Mesenteric fat pad (tissue), 1 donor: ENCODE data around the gene BARHL1. TPM values are rescaled to one million over a fixed set of nuclear protein-coding genes. Genes with fewer than 3 reads are reported as not detected.

Experiments used
- DNase-seq: peaks from one replicate; pipeline ENCODE4 v3.0.0-alpha.2; 2020; ENCODE audit warnings: low spot score
- total RNA-seq: library from RNA; stranded (reverse); fragmentation: NEBNext Ultra II Directional; extraction: Animal tissue kit (Norgen Biotek cat#: 25700); gene quantifications from one replicate; pipeline ENCODE4 v1.2.1, GENCODE V29; 2021
- donor health status: DM: yes; HTN: yes; CAD: no.

The BARHL1 gene
- total RNA-seq, 1 donor from 2014 or later, result not detected

- DNase-seq, result no peak
Observed at GRCh38 chr9:132610661-132611060, 28.3 kb downstream of the BARHL1 start.

GRCh38 chr9:132614324-132614723 lies 31.9 kb downstream of the BARHL1 start:
- DNase-seq, result no peak

- no peak for DNase-seq
Observed at GRCh38 chr9:132615774-132616173, 33.4 kb downstream of the BARHL1 start.

- DNase-seq, result no peak
Observed at GRCh38 chr9:132616725-132617124, 34.3 kb downstream of the BARHL1 start.

- no peak for DNase-seq
Observed at GRCh38 chr9:132622159-132622558, 39.8 kb downstream of the BARHL1 start.

GRCh38 chr9:132626285-132626684 lies 43.9 kb downstream of the BARHL1 start:
- DNase-seq, result no peak

GRCh38 chr9:132627106-132627505 lies 44.7 kb downstream of the BARHL1 start:
- no peak for DNase-seq

- DNase-seq, result no peak
Observed at GRCh38 chr9:132627594-132627993, 45.2 kb downstream of the BARHL1 start.

GRCh38 chr9:132628746-132629145 lies 46.3 kb downstream of the BARHL1 start:
- no peak for DNase-seq

- no peak for DNase-seq
Observed at GRCh38 chr9:132630116-132630515, 47.7 kb downstream of the BARHL1 start.

- DNase-seq, result no peak
Observed at GRCh38 chr9:132630811-132631210, 48.4 kb downstream of the BARHL1 start.

GRCh38 chr9:132631280-132631679 lies 48.9 kb downstream of the BARHL1 start:
- no peak for DNase-seq

- DNase-seq, result no peak
Observed at GRCh38 chr9:132631685-132632084, 49.3 kb downstream of the BARHL1 start.

- DNase-seq, result no peak
Observed at GRCh38 chr9:132632413-132633129, 50.2 kb downstream of the BARHL1 start.

- DNase-seq, result no peak
Observed at GRCh38 chr9:132634327-132634726, 51.9 kb downstream of the BARHL1 start.

GRCh38 chr9:132637351-132637750 lies 54.9 kb downstream of the BARHL1 start:
- DNase-seq, result no peak

- DNase-seq, result no peak
Observed at GRCh38 chr9:132637801-132638200, 55.4 kb downstream of the BARHL1 start.

- no peak for DNase-seq
Observed at GRCh38 chr9:132638240-132638639, 55.8 kb downstream of the BARHL1 start.

- no peak for DNase-seq
Observed at GRCh38 chr9:132639322-132639721, 56.9 kb downstream of the BARHL1 start.
